Measurements from ENCODE around the gene SORCS2.

GRCh38 chr4:7632971-7633370 lies 440.6 kb downstream of the SORCS2 start:
- TF ChIP-seq POLR2A (IDR thresholded peaks at IDR 0.05): no peak
- no peak for TF ChIP-seq CTCF (IDR thresholded peaks at IDR 0.05)

Measured in right lobe of liver (tissue), 4 donors.